ENCODE measurements around the gene TMEM233. TPM values are rescaled to one million over a fixed set of nuclear protein-coding genes. Genes with fewer than 3 reads are reported as not detected.
A peak's percentile ranks its signal among the peaks of the same experiment; 100 is the strongest.

TMEM233 gene
- total and polyA plus RNA-seq, 9 of the 15 experiments (the other 6 are each of a cell fraction or from before 2014, with no cell fraction given): 0.04 to 0.17 (median 0.07) TPM; not detected in 2

DNA sequence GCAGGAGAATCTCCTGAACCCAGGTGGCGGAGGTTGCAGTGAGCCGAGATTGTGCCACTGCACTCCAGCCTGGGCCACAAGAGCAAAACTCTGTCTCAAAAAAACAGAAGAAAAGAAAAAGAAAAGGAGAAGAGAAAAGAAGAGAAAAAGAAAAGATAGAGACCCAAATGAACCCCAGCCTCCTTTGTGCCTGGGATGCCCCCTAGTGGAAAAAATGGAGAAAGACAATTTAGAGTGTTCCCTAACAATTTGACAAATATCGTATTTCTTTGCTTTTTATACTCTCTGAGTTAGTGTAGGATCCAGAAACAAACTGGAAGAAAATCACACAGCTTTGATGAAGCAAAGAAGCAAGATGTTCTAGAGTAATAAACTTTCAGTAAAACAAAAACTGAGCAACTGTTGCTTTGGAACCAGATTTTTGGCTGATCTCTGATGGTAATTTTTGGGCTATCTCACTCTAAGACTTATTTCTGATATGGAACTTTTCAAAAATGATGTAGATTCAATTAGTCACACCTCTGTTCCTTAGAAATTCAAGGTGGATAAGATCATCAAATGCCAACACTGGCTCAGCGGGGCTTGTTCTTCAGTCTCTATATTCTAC, 55.7 kb downstream of the TMEM233 start (continued):
- TF ChIP-seq TRIM28 (IDR thresholded peaks at IDR 0.05): no peak
- TF ChIP-seq ZNF75A (CRISPR knock-in tag; IDR thresholded peaks at IDR 0.05): no peak
- TF ChIP-seq ILF3 (IDR thresholded peaks at IDR 0.05; ENCODE audit: borderline replicate concordance): no peak
- TF ChIP-seq, protein P1, sequence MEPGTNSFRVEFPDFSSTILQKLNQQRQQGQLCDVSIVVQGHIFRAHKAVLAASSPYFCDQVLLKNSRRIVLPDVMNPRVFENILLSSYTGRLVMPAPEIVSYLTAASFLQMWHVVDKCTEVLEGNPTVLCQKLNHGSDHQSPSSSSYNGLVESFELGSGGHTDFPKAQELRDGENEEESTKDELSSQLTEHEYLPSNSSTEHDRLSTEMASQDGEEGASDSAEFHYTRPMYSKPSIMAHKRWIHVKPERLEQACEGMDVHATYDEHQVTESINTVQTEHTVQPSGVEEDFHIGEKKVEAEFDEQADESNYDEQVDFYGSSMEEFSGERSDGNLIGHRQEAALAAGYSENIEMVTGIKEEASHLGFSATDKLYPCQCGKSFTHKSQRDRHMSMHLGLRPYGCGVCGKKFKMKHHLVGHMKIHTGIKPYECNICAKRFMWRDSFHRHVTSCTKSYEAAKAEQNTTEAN (CRISPR knock-in tag; IDR thresholded peaks at IDR 0.05): no peak
- peak in 1 of 2 experiments; percentile 66; a peak in 1 of 4 replicates for TF ChIP-seq TEAD1 (CRISPR knock-in tag; IDR thresholded peaks at IDR 0.05)
- TF ChIP-seq, protein P2, sequence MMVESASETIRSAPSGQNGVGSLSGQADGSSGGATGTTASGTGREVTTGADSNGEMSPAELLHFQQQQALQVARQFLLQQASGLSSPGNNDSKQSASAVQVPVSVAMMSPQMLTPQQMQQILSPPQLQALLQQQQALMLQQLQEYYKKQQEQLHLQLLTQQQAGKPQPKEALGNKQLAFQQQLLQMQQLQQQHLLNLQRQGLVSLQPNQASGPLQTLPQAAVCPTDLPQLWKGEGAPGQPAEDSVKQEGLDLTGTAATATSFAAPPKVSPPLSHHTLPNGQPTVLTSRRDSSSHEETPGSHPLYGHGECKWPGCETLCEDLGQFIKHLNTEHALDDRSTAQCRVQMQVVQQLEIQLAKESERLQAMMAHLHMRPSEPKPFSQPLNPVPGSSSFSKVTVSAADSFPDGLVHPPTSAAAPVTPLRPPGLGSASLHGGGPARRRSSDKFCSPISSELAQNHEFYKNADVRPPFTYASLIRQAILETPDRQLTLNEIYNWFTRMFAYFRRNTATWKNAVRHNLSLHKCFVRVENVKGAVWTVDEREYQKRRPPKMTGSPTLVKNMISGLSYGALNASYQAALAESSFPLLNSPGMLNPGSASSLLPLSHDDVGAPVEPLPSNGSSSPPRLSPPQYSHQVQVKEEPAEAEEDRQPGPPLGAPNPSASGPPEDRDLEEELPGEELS (CRISPR knock-in tag; IDR thresholded peaks at IDR 0.05; ENCODE audit: borderline replicate concordance): no peak
- TF ChIP-seq, protein P3, sequence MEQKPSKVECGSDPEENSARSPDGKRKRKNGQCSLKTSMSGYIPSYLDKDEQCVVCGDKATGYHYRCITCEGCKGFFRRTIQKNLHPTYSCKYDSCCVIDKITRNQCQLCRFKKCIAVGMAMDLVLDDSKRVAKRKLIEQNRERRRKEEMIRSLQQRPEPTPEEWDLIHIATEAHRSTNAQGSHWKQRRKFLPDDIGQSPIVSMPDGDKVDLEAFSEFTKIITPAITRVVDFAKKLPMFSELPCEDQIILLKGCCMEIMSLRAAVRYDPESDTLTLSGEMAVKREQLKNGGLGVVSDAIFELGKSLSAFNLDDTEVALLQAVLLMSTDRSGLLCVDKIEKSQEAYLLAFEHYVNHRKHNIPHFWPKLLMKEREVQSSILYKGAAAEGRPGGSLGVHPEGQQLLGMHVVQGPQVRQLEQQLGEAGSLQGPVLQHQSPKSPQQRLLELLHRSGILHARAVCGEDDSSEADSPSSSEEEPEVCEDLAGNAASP (IDR thresholded peaks at IDR 0.05): no peak
- no peak for TF ChIP-seq MTF1 (CRISPR knock-in tag; IDR thresholded peaks at IDR 0.05; ENCODE audit: borderline replicate concordance)
- TF ChIP-seq FOXA1 (IDR thresholded peaks at IDR 0.05; ENCODE audit: borderline replicate concordance): no peak
- peak; percentile 29; the same call in 1 of the 2 replicates for TF ChIP-seq TEAD4 (IDR thresholded peaks at IDR 0.05; ENCODE audit: low read length)
- TF ChIP-seq TEAD4 (CRISPR knock-in tag; IDR thresholded peaks at IDR 0.05; ENCODE audit: borderline replicate concordance): no peak
- TF ChIP-seq, protein P4, sequence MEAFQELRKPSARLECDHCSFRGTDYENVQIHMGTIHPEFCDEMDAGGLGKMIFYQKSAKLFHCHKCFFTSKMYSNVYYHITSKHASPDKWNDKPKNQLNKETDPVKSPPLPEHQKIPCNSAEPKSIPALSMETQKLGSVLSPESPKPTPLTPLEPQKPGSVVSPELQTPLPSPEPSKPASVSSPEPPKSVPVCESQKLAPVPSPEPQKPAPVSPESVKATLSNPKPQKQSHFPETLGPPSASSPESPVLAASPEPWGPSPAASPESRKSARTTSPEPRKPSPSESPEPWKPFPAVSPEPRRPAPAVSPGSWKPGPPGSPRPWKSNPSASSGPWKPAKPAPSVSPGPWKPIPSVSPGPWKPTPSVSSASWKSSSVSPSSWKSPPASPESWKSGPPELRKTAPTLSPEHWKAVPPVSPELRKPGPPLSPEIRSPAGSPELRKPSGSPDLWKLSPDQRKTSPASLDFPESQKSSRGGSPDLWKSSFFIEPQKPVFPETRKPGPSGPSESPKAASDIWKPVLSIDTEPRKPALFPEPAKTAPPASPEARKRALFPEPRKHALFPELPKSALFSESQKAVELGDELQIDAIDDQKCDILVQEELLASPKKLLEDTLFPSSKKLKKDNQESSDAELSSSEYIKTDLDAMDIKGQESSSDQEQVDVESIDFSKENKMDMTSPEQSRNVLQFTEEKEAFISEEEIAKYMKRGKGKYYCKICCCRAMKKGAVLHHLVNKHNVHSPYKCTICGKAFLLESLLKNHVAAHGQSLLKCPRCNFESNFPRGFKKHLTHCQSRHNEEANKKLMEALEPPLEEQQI (IDR thresholded peaks at IDR 0.05): no peak
- TF ChIP-seq, protein P5, sequence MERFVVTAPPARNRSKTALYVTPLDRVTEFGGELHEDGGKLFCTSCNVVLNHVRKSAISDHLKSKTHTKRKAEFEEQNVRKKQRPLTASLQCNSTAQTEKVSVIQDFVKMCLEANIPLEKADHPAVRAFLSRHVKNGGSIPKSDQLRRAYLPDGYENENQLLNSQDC (CRISPR knock-in tag; IDR thresholded peaks at IDR 0.05): no peak
- TF ChIP-seq ZNF644 (tag; IDR thresholded peaks at IDR 0.05; ENCODE audit: low read depth): no peak
- no peak for TF ChIP-seq DACH1 (IDR thresholded peaks at IDR 0.05; ENCODE audit: partially characterized antibody)
- TF ChIP-seq, protein P6, sequence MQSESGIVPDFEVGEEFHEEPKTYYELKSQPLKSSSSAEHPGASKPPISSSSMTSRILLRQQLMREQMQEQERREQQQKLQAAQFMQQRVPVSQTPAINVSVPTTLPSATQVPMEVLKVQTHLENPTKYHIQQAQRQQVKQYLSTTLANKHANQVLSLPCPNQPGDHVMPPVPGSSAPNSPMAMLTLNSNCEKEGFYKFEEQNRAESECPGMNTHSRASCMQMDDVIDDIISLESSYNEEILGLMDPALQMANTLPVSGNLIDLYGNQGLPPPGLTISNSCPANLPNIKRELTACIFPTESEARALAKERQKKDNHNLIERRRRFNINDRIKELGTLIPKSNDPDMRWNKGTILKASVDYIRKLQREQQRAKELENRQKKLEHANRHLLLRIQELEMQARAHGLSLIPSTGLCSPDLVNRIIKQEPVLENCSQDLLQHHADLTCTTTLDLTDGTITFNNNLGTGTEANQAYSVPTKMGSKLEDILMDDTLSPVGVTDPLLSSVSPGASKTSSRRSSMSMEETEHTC (IDR thresholded peaks at IDR 0.05): no peak
- TF ChIP-seq ZFPM2 (CRISPR knock-in tag; IDR thresholded peaks at IDR 0.05): no peak
- TF ChIP-seq ZBTB17 (CRISPR knock-in tag; IDR thresholded peaks at IDR 0.05): no peak
- TF ChIP-seq HOXB6 (CRISPR knock-in tag; IDR thresholded peaks at IDR 0.05; ENCODE audit: borderline replicate concordance): no peak
- no peak for TF ChIP-seq STAT5A (IDR thresholded peaks at IDR 0.05; ENCODE audit: borderline replicate concordance, low read length)
- TF ChIP-seq HLTF (IDR thresholded peaks at IDR 0.05): 0 out of 2 replicates have a peak, but pooled peaks have one; percentile 24

All from K562 (cell line).